ENCODE results near the gene MED9. TPM values are rescaled to one million over a fixed set of nuclear protein-coding genes. Genes with fewer than 3 reads are reported as not detected.

The MED9 gene
- total RNA-seq, 1 donor from 2014 or later: 20.1 TPM

- Mint-ChIP-seq H3K36me3 (no peaks in the 10 kb centered on the region), H3K9me3 (no peaks in the 10 kb centered on the region), H3K27me3 (ENCODE audit: low read depth) (peaks cover 73% of the 10 kb centered on the region), H3K4me3 (no peak overlapping the region), H3K27ac (no peak overlapping the region), H3K4me1 (no peaks in the 10 kb centered on the region)
- TF ChIP-seq, protein P1, sequence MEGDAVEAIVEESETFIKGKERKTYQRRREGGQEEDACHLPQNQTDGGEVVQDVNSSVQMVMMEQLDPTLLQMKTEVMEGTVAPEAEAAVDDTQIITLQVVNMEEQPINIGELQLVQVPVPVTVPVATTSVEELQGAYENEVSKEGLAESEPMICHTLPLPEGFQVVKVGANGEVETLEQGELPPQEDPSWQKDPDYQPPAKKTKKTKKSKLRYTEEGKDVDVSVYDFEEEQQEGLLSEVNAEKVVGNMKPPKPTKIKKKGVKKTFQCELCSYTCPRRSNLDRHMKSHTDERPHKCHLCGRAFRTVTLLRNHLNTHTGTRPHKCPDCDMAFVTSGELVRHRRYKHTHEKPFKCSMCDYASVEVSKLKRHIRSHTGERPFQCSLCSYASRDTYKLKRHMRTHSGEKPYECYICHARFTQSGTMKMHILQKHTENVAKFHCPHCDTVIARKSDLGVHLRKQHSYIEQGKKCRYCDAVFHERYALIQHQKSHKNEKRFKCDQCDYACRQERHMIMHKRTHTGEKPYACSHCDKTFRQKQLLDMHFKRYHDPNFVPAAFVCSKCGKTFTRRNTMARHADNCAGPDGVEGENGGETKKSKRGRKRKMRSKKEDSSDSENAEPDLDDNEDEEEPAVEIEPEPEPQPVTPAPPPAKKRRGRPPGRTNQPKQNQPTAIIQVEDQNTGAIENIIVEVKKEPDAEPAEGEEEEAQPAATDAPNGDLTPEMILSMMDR (IDR thresholded peaks at IDR 0.05; ENCODE audit: unreplicated experiment): no peak
- DNase-seq (ENCODE audit: low spot score in 2 of 2, unreplicated experiment in 2 of 2): no peak
Observed at GRCh38 chr17:17466511-17466910, 10.3 kb upstream of the MED9 start.

- no peaks in the 10 kb centered on the region for H3K4me1 Mint-ChIP-seq
- no peaks in the 10 kb centered on the region for H3K36me3 Mint-ChIP-seq
- peaks cover 76% of the 10 kb centered on the region for H3K27me3 Mint-ChIP-seq (ENCODE audit: low read depth)
- H3K4me3 Mint-ChIP-seq: no peak overlapping the region
- H3K27ac Mint-ChIP-seq: no peak overlapping the region
- no peak for DNase-seq (ENCODE audit: low spot score in 2 of 2, unreplicated experiment in 2 of 2)
- TF ChIP-seq, protein P1 (IDR thresholded peaks at IDR 0.05; ENCODE audit: unreplicated experiment): no peak
- H3K9me3 Mint-ChIP-seq: no peaks in the 10 kb centered on the region
Observed at GRCh38 chr17:17467016-17467415, 9.8 kb upstream of the MED9 start.

GRCh38 chr17:17467720-17468119 is 9.1 kb upstream of the MED9 start:
- TF ChIP-seq, protein P1 (IDR thresholded peaks at IDR 0.05; ENCODE audit: unreplicated experiment): no peak
- Mint-ChIP-seq H3K27me3 (ENCODE audit: low read depth) (peaks cover 82% of the 10 kb centered on the region), H3K9me3 (no peaks in the 10 kb centered on the region), H3K36me3 (no peaks in the 10 kb centered on the region), H3K27ac (no peak overlapping the region), H3K4me3 (no peak overlapping the region), H3K4me1 (no peaks in the 10 kb centered on the region)
- DNase-seq (ENCODE audit: low spot score in 2 of 2, unreplicated experiment in 2 of 2): no peak

- Mint-ChIP-seq H3K4me3 (no peak overlapping the region), H3K36me3 (no peaks in the 10 kb centered on the region), H3K27ac (no peak overlapping the region), H3K9me3 (no peaks in the 10 kb centered on the region), H3K4me1 (no peaks in the 10 kb centered on the region), H3K27me3 (ENCODE audit: low read depth) (peaks cover 85% of the 10 kb centered on the region)
- TF ChIP-seq, protein P1 (IDR thresholded peaks at IDR 0.05; ENCODE audit: unreplicated experiment): no peak
- no peak for DNase-seq (ENCODE audit: low spot score in 2 of 2, unreplicated experiment in 2 of 2)
Observed at GRCh38 chr17:17468217-17469010, 8.4 kb upstream of the MED9 start.

DNA sequence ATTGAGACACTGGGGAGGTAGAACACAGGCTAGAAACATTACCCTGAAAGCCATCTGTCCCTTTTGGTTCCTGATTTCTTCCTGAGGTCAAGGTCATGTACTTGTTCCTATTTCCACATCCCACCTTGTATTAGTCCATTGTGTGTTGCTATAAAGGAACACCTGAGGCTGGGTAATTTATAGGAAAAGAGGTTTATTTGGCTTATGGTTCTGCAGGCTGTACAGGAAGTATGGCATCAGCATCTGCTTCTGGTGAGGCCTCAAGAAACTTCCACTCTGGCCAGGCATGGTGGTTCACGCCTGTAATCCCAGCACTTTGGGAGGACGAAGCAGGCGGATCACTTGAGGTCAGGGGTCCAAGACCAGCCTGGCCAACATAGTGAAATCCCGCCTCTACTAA is 7.4 kb upstream of the MED9 start:
- Mint-ChIP-seq H3K36me3 (no peaks in the 10 kb centered on the region), H3K27me3 (ENCODE audit: low read depth) (peaks cover 84% of the 10 kb centered on the region), H3K27ac (no peak overlapping the region), H3K9me3 (no peaks in the 10 kb centered on the region), H3K4me3 (no peak overlapping the region), H3K4me1 (no peaks in the 10 kb centered on the region)
- TF ChIP-seq, protein P1 (IDR thresholded peaks at IDR 0.05; ENCODE audit: unreplicated experiment): no peak
- DNase-seq (ENCODE audit: low spot score in 2 of 2, unreplicated experiment in 2 of 2): no peak
